HG03280 (cell line): Measurements from ENCODE around the gene ACADS.

Source experiments
- ATAC-seq: cut with Tn5 transposase; IDR thresholded peaks from one replicate; pipeline ENCODE4 v1.9.1; 2021; ENCODE audit warnings: mild to moderate bottlenecking, moderate library complexity; ENCODE audit not compliant: unreplicated experiment

The ACADS gene

DNA sequence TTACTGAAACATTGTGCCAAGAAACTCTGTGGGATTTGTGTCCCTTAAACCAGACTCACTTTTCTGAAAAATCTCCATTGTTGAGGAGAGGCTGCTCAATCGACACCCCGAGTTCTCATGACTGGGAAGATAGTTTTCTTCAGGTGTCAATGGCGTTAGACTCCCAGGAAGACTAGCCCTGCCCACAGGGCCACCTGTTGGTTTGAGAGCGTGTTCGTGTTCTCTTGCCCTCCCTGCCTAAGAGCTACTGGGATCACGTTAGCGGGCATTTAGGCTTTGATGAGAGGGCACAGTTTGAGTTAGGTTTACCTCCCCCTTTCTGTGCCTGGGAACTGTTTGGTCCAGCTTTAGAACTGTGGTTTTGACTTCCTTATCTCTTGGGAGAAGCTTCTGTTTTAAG, 26.1 kb upstream of the ACADS start:
- no peak for ATAC-seq

DNA sequence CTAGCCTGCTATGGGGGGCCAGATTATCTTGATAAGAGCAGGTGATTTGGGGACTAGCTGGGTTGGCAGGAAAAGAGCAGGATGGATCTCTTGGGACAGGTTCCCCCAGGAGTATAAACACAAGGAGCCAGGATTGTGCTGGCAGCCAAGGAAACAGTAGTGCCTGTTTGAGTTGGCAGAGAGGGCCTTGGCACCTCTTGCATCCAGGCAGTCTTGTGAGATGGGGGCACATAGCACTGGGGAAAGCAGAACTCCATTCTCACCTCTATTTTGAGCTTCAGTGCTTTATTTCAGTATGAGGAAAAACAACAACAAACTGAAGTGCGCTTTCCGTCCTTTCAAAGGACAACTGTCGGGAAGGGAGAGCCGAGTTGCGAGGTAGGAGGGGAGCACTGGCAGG, 24.7 kb upstream of the ACADS start:
- ATAC-seq: no peak

DNA sequence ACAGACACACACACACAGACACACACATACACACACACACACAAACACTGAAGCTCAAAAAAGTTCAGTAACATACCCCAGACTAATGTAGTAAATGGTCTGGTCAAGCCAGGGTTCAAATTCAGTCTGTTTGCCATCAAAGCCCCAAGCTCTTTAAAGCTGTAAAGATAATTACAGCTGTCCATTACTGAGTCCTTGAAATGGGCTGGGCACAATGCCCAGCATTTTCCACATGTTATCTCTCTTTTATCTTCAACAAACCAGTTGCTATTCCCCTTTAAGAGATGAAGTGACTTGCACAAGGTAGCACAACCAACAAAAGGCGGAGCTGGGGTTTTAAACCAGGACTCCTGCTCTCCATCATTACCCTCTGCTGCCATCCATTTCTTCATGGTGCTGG, 23.0 kb upstream of the ACADS start:
- no peak for ATAC-seq

DNA sequence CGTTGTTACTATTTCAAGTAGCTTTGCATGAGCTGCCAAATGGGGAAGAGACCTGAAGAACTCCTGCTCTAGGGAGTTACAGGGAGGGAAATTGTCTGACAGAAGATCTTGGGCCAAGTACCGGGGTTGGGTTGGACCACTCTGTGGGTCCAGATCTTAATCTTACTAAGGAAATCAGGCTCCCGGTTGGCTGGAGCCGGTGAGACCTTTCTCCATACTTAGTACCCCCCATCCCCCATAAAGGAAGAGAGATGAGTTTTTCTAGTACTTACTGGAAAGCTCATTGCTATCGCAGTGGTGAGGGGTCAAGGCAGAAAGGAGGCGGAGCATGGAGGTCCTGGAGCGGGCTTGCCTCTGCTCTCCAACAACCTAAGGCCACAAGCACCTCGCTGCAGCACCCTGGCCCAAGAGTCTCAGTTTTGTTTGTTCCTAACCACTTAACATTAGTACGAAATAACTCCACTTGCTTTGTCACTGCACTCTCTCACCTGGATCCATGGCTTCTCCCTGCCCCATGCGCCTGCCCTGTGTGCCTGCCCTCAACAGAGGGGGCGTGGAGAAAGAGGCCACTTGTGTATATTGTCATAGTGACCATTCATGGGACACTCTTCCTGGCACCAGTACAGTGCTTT, 22.2 kb upstream of the ACADS start:
- ATAC-seq: no peak

DNA sequence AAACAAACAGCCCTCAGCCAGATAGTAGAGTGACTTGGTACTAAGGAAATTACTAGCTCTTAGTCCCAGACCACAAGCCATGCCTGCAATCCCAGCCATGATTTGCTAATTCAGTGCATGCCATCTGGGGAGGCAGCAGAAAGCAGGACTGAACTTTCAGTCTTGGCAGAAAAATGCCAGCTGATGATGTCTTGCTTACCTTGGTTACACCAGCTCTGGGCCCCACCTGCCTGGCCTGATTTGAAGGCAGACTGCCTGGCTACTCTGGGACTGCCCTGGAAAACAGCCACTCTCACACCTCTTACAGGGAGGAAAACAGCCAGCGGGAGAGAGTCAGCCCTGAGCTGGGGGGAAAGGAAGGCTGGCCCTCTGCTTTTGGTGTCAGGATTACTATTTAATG, 20.0 kb upstream of the ACADS start:
- no peak for ATAC-seq

DNA sequence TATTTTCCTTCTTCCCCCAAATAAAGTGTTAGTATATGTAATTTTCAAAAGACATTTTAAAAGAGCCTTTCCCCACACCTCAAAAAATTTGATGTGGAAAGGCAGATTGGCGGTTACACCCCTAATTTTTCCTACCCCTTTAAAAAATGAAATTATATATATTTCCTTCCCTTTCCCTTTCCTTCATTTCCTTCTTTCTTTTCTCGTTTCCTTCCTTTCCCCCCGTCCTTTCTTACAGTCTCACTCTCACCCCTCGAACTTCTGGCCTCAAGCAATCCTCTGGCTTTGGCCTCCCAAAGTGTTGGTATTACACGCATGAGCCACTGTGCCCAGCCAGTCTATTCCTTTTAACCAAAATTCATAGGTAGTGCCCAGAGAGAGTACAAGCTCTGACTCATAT, 19.6 kb upstream of the ACADS start:
- no peak for ATAC-seq

DNA sequence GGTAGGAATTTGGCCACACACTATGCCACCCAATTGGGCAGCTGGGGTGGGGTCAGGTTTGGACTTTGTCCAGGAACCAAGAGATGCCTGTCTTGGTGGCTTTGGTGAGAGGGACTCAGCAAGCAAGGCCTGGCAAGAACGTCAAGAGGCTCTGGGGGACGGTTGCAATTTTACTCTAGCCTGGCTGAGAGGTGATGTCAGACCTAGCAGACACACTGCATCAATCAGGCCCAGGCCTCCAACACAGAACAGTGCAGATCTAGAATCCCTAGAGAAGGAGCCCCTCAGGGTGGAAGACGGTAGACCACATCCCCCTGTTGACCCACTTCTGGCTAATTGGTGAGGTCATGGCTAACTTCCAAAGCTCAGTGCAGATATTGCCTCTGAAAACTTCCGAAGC, 17.0 kb upstream of the ACADS start:
- no peak for ATAC-seq

DNA sequence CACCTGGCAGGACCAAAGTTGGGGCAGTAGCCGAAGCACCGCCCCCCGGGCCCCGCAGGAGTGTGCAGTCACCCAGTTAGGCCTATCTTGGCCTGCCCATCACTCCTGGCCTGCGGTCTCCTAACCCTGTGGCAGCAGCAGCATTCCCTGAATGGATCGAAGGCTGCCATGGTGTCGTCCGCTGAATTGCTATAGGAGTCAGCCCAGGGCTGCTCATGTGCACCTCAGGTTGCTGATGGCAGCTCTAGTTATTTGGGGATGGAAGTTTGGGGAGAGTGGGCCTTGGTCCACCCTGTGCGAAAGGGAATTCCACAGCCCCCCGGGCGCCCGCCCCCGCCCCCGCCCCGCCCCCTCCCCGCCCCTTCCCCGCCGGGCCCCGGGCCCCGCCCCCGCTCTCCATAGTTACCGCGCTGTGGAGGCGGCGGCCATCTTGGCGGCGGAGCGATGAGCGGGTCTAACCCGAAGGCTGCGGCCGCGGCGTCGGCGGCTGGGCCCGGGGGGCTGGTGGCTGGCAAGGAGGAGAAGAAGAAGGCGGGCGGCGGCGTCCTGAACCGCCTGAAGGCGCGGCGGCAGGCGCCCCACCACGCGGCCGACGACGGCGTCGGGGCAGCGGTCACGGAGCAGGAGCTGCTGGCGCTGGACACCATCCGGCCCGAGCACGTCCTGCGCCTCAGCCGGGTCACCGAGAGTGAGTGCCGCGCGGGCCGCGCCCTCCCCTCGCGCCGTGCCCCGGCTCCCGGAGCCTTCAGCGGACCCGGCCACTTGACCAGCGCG, 15.4 kb upstream of the ACADS start, which contains the start of gene UNC119B:
Gene UNC119B (plus strand): TSS at position 428 of the 774 bp plus-strand sequence. CDS start 17 bp downstream, at position 445.
- peak; percentile 75 for ATAC-seq

DNA sequence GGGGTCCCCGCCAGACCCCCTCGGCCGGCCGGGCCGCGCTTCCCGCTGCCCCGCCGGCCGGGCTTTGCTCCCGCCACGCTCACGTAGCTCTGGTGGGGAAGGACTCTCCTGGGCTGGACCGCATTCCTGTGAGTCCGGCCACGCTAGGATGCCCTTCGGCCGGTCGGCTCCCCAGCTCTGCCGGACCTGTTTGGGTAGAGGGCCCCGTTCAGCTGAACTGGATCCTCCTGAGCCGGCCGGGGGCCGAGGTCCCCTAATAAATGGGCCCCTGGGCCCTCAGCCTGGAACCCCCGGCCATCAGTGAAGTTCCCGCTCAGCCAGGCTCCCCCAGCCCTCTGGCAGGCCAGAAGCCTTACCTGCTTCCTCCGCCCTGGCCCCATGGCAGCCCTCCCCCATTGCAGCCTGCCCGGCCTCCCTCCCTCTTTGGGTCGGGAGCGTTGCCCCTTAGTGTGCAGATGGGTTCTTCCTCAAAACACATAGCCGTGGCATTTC, 14.8 kb upstream of the ACADS start:
- peak; percentile 26 for ATAC-seq

DNA sequence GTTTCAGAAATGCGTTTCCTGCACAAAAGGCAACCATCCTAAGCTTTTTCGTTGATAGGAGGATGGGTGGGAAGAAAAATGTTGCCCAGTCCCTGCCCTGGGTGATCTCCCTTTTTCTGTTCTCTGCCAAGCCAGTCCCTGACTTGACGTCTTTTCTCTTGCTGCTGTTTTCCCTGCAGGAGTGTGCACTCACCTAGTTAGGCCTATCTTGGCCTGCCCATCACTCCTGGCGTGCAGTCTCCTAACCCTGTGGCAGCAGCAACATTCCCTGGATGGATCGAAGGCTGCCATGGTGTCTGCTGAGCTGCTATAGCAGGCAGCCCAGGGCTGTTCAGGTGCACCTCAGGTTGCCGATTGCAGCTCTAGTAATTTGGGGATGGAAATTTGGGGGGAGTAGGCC, 14.2 kb upstream of the ACADS start:
- no peak for ATAC-seq

DNA sequence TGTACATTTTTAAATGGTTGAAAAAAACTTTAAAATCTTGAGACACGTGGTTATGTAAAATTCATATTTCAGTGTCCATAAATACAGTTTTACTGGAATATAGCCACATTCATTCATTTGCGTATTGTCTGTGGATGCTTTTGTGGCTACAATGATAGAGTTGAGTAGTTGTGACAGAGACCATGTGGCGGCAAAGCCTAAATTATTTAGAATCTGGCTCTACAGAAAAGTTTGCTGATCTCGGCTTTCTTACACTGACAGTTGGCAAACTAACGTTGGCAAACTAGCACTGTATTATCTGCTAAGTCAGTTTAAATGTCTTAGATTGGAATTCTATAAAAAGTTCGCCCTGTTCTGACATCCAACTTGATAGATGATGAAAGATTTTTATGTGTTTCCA, 13.0 kb upstream of the ACADS start:
- ATAC-seq: no peak

DNA sequence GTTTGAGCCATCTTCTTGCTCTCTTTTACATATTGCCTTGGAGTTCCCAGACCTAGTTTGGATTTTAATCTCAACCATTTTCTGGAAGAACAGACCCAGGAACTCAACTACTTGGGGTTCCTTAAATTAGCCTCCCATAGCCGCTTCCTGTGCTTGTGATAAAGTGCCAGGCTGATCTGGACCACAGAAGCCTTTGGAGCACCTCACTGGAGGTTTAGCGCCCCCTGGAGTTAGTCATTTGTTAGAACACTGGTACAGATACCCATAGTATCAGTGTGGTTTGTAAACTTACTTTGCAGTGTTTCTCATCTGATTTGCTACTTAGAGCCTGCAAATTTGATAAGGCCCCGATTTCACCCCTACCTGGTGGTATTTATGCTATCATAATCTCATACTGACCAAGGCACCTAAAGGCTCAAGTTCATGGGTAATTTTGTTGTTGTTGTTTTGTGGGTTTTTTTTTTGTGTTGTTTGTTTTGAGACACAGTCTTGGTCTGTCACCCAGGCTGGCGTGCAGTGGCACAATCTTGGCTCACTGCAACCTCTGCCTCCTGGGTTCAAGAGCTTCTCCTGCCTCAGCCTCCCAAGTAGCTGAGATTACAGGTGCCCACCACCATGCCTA, 11.7 kb upstream of the ACADS start:
- no peak for ATAC-seq

DNA sequence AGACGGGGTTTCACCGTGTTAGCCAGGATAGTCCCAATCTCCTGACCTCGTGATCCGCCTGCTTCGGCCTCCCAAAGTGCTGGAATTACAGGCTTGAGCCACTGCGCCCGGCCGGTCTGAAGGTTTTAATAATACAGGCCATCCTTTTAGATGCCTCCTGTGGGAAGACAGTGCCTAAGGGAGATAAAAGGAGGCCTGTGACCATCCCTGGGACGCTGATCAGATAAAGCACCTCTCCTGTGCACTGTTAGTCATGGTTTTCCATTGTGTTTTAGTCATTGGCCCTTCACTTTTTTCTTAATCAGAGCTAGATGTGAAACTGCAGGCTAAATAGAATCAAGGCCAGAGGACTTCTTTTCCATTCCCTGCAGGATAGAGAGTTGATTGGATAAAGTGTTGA, 7.6 kb upstream of the ACADS start:
- no peak for ATAC-seq

DNA sequence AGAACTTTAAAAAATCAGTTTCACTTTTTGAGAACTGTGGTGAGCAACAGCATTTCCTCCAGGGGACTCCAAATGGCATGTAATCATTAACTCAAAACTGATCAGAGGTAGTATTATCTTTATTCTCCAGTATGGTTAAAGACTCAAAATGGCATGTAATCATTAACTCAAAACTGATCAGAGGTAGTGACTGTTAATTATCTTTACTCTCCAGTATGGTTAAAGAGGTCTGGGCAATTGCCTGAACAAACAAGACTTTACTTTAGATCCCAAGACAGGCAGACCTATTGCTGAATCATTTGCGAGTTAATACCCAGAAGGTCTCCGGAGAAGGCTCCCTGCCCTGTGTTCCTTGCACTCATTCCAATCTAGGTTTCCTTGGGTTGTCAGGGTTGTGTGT, 6.6 kb upstream of the ACADS start:
- no peak for ATAC-seq

DNA sequence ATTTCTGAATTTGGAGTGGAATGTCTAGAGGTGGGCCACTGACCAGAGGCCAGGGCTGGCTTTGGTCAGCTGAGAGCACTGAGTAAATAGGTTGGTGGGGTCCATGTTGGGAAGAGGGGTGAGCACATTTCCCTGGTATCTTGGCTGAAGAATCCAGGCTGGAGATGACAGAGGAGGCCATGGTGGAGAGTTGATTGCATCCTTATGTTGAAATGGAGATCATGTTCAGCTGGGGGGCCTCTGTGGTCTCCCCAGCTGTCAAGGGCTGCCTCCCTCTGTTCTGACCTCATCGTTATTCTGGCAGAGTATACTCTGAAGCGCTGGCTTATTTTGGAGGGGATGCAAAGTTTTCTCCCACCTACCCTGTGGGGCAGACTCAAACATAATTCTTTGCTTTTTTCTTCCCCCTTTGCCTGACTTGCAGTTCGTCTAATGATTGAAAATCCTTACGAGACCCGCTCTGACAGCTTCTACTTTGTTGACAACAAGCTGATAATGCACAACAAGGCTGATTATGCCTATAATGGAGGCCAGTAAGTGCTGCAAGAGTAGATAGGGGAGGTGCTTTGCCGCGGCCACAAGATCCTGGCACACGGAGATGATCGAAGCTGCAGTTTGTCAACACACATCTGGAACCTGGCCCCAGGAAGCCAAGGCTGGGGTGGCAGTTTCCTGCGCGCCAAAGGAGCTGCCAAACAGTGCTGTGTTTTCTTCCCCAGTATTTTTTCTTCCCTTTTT, 6.0 kb upstream of the ACADS start:
- ATAC-seq: no peak

DNA sequence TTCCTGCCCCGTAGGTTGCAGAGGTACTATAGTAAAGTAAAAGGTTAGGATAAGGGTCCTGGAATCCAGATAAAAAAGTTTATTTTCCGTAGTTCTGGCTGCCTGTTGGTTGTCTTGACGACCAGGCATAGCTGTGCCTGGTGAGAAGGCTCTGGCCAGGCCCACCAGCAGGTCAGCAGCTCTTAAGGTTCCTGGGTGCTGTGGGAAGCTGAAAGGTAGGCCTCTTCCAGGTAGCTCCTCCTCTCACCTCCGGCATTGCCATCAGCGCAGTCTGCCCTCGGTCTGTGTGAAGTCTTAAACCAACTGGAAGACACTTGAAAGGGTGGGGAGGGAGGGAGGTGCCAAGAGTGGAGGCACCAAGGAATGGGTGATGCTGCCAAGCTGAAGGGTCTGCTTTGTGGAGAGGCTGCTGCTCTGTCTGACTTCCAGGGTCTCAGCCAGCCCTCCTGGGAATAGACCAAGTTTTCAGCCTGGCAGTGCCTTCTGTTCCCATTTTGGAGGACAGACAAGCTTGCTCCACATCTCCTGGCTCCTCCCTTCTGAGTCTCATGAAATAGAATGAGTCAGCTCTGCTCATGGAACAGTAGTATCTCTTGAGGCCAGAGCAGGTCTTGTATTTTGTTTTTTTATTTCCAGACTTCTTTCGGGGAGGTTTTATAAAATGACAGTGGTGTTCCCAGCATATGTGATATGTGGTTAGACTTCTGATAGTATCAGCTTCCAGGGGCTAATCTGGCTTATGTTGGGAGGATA, 5.2 kb upstream of the ACADS start:
- no peak for ATAC-seq

DNA sequence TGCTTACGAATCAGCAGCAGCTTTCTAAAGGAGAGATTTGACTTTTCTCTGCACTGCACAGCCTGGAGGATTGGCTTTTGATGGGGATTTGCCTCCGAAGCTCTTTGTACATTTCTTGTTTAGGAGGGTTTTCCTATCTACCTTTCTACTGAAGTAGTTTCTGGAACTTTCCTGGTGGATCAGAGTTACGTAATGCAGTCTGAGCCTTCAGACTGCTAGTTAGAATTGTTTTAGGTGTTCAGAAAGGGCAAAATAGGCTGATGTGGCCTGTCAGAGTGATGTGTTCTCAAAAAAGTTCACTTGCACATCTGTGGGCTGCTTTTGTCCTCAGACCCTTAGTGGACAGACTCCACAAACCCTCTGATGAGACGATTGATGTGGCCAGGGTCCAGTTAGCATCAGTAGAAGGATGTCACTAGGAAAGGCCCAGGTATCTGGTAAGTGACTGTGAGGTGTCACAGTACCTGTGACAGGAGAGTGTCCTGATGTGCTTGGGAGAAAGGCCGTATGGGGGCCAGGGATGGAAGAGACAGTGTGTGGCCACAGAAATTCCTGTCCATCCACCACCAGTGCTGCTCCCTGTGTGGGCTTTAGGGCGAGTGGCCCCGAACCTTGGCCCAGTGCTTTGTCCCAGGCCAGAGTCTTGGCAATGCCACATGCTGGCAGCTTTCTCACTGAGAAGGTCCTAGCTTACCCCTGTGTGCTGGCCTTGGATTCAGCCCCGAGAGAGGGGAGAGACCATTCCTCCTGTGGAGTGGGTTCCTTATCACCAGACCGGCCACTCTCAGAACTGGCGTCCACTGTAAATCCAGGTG, 4.4 kb upstream of the ACADS start:
- ATAC-seq: no peak

DNA sequence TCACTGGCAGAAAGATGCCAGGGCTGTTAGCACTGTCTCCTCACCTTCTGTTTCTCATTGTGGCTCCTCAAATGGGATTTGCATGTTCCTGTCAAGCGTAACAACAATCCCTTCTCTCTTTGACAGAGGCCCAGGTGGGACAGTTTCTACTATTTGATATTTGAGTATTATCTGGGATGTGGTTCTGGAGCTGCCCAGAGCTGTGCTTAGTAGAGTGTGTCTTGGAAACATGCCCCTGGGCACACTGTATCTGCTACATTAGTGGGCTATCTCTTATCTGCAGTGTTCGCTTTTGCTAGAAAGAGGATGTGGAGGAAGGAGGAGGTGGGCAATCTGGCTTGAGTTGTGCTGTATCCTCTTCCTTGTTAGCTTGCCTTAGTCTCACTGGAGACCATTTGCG, 3.8 kb upstream of the ACADS start:
- no peak for ATAC-seq

DNA sequence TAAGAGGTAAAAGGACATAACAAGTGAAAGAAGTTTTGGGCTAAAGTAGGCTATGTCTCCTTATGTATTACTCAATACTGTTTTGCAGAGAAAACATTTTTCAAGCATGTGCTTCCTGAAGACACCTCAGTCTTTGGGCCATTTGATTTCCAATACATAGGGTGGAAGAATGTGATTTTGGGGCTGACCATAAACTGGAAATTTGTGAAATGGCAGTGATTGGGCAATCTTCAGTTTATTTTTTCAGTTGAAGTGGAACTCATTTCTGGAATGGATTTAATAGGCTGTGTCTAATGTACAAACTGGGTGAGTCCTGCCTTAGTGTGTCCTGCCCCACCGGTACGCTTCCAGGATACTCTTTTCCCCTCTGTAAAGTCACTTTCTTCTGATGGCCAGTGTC, 2.8 kb upstream of the ACADS start:
- no peak for ATAC-seq

DNA sequence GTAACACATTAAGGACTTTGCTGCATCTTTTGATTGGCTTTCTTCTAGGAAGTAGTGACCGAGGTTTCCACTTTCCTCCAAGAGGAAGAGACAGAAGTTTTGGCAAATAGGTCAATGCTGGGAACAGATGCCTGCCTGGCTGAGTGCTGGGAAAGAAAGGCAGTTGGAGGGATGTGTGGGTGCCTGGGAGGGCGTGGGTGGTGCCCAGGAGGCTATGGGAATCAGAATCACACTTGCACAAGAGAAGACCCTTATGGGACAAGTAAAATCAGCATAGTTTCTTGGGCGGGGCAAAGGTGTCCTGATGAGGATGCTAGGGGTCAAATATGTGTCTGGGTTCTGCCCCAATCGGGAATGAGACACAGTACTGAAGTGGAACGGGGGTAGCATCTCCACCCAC, 906 bp upstream of the ACADS start:
- ATAC-seq: no peak
